A673 (cell line): ENCODE measurements around the gene VWDE. TPM values are rescaled to one million over a fixed set of nuclear protein-coding genes. Genes with fewer than 3 reads are reported as not detected.

ENCODE experiments used
- BruUV-seq: library from RNA; stranded (reverse); fragments of 400-500 nt; replicated peaks from 2 replicates; lab custom pipeline; 2021; lab: Mats Ljungman, UMichigan
- CTCF ChIA-PET: fragments of 300-600 bp; sonication (Branson Sonifier 250); formaldehyde crosslinking; loops from one replicate; lab custom pipeline; 2022; ENCODE audit warnings: antibody characterized with exemption; lab: Charles Lee
- POLR2A ChIA-PET: fragments of 300-600 bp; sonication (Branson Sonifier 250); formaldehyde crosslinking; loops from one replicate; lab custom pipeline; 2022; ENCODE audit warnings: antibody characterized with exemption; ENCODE audit not compliant: low non-redundant PET; lab: Charles Lee
- DNase-seq: peaks from one replicate; pipeline ENCODE4 v3.0.0-alpha.2; 2015; ENCODE audit warnings: low spot score
- H3K27ac ChIP-seq: fragments of 200-600 bp; sonication (generic); 2 replicates; pipeline ENCODE4 v1.5.1; 2016; ENCODE audit warnings: mixed run types, low read depth, mild to moderate bottlenecking, mixed read lengths, antibody characterized with exemption, low read length; ENCODE audit not compliant: poor library complexity, severe bottlenecking
- H3K27me3 ChIP-seq: fragments of 200-600 bp; sonication (generic); replicated peaks from 2 replicates; pipeline ENCODE4 v1.6.1; 2017; ENCODE audit warnings: mixed run types, low read depth, mild to moderate bottlenecking, mixed read lengths, antibody characterized with exemption, low read length; ENCODE audit not compliant: insufficient read depth, poor library complexity
- H3K36me3 ChIP-seq: fragments of 200-600 bp; sonication (generic); 2 replicates; pipeline ENCODE4 v1.6.1; 2016; ENCODE audit warnings: mixed run types, mild to moderate bottlenecking, mixed read lengths, antibody characterized with exemption, low read length; ENCODE audit not compliant: insufficient read depth, poor library complexity, severe bottlenecking
- H3K4me1 ChIP-seq: fragments of 200-600 bp; sonication (generic); 2 replicates; pipeline ENCODE4 v1.6.1; 2017; ENCODE audit warnings: mixed run types, mild to moderate bottlenecking, mixed read lengths, antibody characterized with exemption, low read length; ENCODE audit not compliant: insufficient read depth, poor library complexity, severe bottlenecking
- H3K4me3 ChIP-seq: fragments of 200-600 bp; sonication (generic); 2 replicates; pipeline ENCODE4 v1.5.1; 2016; ENCODE audit warnings: low read depth, mixed run types, mild to moderate bottlenecking, mixed read lengths, low read length; ENCODE audit not compliant: poor library complexity, severe bottlenecking
- H3K9me3 ChIP-seq: fragments of 200-600 bp; sonication (generic); 2 replicates; pipeline ENCODE4 v1.6.1; 2016; ENCODE audit warnings: mixed run types, low read depth, mild to moderate bottlenecking, mixed read lengths, antibody characterized with exemption, low read length; ENCODE audit not compliant: poor library complexity, severe bottlenecking
- EZH2 ChIP-seq: fragments of 200-600 bp; sonication (generic); IDR thresholded peaks from 2 replicates; pipeline ENCODE4 v1.6.1; 2017; ENCODE audit warnings: borderline replicate concordance, low read depth, mild to moderate bottlenecking, mixed read lengths, antibody characterized with exemption, low read length; ENCODE audit not compliant: poor library complexity, severe bottlenecking
- intact Hi-C: fragments of 100-400 bp; cut with micrococcal nuclease; formaldehyde crosslinking; loops from one replicate; pipeline ENCODE4 v1.10.0; 2022; ENCODE audit not compliant: unreplicated experiment
- total RNA-seq: library from RNA; stranded (reverse); gene quantifications from 2 replicates; pipeline ENCODE4 v1.2.3, GENCODE V29; 2021
- TF ChIP-seq, protein P1 (sequence below): fragments of 300-800, 200-600 bp; sonication (generic); conservative IDR thresholded peaks from 2 replicates; pipeline ENCODE4 v1.5.1; 2017; ENCODE audit warnings: low read depth, mild to moderate bottlenecking, antibody characterized with exemption, low read length, moderate library complexity, mixed read lengths

VWDE gene
- total RNA-seq, 1 experiment from 2014 or later, result 0.32 TPM

DNA sequence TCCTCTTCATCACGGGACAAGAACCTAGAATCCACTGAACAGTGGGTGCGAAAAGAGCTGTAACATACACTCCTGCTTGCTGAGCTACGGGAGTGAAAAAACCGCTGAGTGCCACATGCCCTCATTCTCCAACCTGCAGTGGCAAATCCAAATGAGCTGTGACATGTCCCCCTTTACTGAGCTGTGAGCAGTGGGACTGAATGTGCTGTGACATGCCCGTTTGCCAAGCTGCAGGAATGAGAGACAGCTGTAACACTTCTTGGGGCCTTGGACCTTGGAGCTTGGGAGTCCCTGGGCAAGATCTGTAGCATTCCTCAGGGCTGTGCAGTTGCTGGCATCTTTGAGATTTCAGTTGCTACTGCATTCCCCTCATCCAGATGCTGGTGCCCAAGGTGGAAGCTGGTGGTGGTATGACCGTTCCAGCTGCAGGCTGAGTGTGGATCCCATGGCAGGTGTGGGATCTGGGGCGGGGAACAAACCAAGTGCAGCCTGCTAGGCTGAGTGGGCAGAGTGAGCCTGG, 107.6 kb downstream of the VWDE start:
- DNase-seq, result no peak
- CTCF ChIA-PET, result no interaction called here
- intact Hi-C loops, result no loop called here

DNA sequence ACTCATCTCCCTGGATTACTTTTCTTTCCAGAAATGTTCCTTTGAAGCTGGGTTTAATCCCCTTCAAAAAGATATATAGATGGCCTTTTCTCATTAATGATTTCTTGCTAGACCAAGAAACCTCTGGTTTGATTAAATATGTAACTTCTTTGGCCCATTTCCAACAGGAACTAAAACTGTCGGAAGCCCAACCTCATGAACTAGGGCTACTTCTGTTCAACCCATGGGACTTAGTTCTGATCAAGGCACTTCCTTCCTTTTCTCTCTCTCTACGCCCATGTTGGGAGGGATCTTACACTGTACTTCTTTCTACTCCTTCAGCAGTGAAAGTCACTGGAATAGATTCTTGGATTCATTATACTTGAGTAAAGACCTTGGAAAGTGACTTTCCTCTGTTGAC, 109.0 kb downstream of the VWDE start:
- DNase-seq, result no peak
- TF ChIP-seq, protein P1, sequence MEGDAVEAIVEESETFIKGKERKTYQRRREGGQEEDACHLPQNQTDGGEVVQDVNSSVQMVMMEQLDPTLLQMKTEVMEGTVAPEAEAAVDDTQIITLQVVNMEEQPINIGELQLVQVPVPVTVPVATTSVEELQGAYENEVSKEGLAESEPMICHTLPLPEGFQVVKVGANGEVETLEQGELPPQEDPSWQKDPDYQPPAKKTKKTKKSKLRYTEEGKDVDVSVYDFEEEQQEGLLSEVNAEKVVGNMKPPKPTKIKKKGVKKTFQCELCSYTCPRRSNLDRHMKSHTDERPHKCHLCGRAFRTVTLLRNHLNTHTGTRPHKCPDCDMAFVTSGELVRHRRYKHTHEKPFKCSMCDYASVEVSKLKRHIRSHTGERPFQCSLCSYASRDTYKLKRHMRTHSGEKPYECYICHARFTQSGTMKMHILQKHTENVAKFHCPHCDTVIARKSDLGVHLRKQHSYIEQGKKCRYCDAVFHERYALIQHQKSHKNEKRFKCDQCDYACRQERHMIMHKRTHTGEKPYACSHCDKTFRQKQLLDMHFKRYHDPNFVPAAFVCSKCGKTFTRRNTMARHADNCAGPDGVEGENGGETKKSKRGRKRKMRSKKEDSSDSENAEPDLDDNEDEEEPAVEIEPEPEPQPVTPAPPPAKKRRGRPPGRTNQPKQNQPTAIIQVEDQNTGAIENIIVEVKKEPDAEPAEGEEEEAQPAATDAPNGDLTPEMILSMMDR, result no peak
- TF ChIP-seq EZH2, result no peak
- no peaks in the 10 kb centered on the region for H3K27me3 ChIP-seq
- no peaks in the 10 kb centered on the region for H3K9me3 ChIP-seq
- ChIA-PET POLR2A (no interaction called here), CTCF (no interaction called here)
- H3K36me3 ChIP-seq, result no peaks in the 10 kb centered on the region
- no peak overlapping the region for H3K4me3 ChIP-seq
- no peaks in the 10 kb centered on the region for H3K4me1 ChIP-seq
- no TSS peak for BruUV-seq
- H3K27ac ChIP-seq, result no peak overlapping the region
- intact Hi-C loops, result no loop called here

More for the DNA sequence above, 107.6 kb downstream of the VWDE start:
- Histone ChIP-seq H3K9me3 (no peaks in the 10 kb centered on the region), H3K4me1 (no peaks in the 10 kb centered on the region), H3K27me3 (no peaks in the 10 kb centered on the region), H3K36me3 (no peaks in the 10 kb centered on the region), H3K4me3 (no peak overlapping the region), H3K27ac (no peak overlapping the region)
- TF ChIP-seq, protein P1, result no peak
- POLR2A ChIA-PET, result no interaction called here
- no TSS peak for BruUV-seq

DNA sequence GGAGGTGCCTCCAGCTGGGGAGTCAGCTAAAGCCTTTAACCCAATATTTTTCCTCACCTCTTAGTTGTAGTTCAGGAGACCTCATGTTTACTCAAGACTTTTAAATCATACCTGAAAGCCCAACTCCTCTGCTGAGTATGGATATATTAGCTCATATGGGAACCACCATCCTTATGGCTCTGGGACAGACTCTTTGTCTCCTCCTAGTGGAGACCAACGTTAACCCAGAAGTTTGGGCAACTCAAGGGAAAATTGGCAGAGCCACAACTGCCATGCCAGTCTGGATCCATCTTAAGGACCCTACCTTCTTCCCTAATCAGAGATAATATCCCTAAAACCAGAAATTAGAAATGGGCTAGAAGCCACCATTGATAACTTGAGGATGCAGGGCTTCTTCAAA, 111.8 kb downstream of the VWDE start:
- no peaks in the 10 kb centered on the region for H3K36me3 ChIP-seq
- ChIA-PET CTCF (no interaction called here), POLR2A (no interaction called here)
- TF ChIP-seq, protein P1, result peak; percentile 45
- no peak for TF ChIP-seq EZH2
- BruUV-seq, result no TSS peak
- no peaks in the 10 kb centered on the region for H3K27me3 ChIP-seq
- H3K27ac ChIP-seq, result no peak overlapping the region
- H3K9me3 ChIP-seq, result no peaks in the 10 kb centered on the region
- H3K4me3 ChIP-seq, result no peak overlapping the region
- intact Hi-C loops, result no loop called here
- DNase-seq, result peak; percentile 14
- no peaks in the 10 kb centered on the region for H3K4me1 ChIP-seq
